Loucy (cell line): ENCODE data around the gene CHRM2.

ENCODE experiments used
- H2AFZ ChIP-seq: fragments of 200-600 bp; sonication (generic); 2 replicates; pipeline ENCODE4 v1.6.0; 2016; ENCODE audit warnings: antibody characterized with exemption, mild to moderate bottlenecking, low read length, moderate library complexity
- H3F3A ChIP-seq: fragments of 200-600 bp; 2 replicates; pipeline ENCODE4 v1.6.0; 2016; ENCODE audit warnings: antibody characterized with exemption, low read depth, mild to moderate bottlenecking
- H3K27me3 ChIP-seq: fragments of 200-600 bp; sonication (generic); 2 replicates; pipeline ENCODE4 v1.6.1; 2014; ENCODE audit warnings: low read length, mild to moderate bottlenecking; ENCODE audit not compliant: insufficient read depth, poor library complexity, severe bottlenecking
- H3K36me3 ChIP-seq: fragments of 200-600 bp; sonication (generic); 2 replicates; pipeline ENCODE4 v1.6.1; 2016; ENCODE audit warnings: low read length; ENCODE audit not compliant: insufficient read depth
- H3K4me1 ChIP-seq: fragments of 200-600 bp; sonication (generic); 2 replicates; pipeline ENCODE4 v1.5.1; 2014; ENCODE audit warnings: low read length, mild to moderate bottlenecking; ENCODE audit not compliant: insufficient read depth, poor library complexity, severe bottlenecking
- H3K4me2 ChIP-seq: fragments of 200-600 bp; sonication (generic); 2 replicates; pipeline ENCODE4 v1.6.0; 2014; ENCODE audit warnings: antibody characterized with exemption, low read length, low read depth, mild to moderate bottlenecking; ENCODE audit not compliant: poor library complexity, severe bottlenecking
- H3K4me3 ChIP-seq: fragments of 200-600 bp; sonication (generic); 2 replicates; pipeline ENCODE4 v1.5.1; 2014; ENCODE audit warnings: low read length, mild to moderate bottlenecking, mixed read lengths; ENCODE audit not compliant: poor library complexity, severe bottlenecking
- H3K79me2 ChIP-seq: fragments of 200-600 bp; sonication (generic); 2 replicates; pipeline ENCODE4 v1.6.1; 2014; ENCODE audit warnings: low read length; ENCODE audit not compliant: insufficient read depth
- H3K9ac ChIP-seq: fragments of 200-600 bp; sonication (generic); 2 replicates; pipeline ENCODE4 v1.6.0; 2014; ENCODE audit warnings: mild to moderate bottlenecking, low read depth, low read length, moderate library complexity; ENCODE audit not compliant: poor library complexity, severe bottlenecking
- H3K9me2 ChIP-seq: fragments of 200-600 bp; sonication (generic); replicated peaks from 2 replicates; pipeline ENCODE4 v1.6.1; 2016; ENCODE audit warnings: low read depth, low read length, mixed read lengths
- H3K9me3 ChIP-seq: fragments of 200-600 bp; sonication (generic); 2 replicates; pipeline ENCODE4 v1.6.1; 2014; ENCODE audit warnings: mild to moderate bottlenecking, antibody characterized with exemption, low read length, low read depth; ENCODE audit not compliant: insufficient read depth
- H4K20me1 ChIP-seq: fragments of 200-600 bp; sonication (generic); 2 replicates; pipeline ENCODE4 v1.6.0; 2014; ENCODE audit warnings: antibody characterized with exemption, low read length, mild to moderate bottlenecking; ENCODE audit not compliant: insufficient read depth, poor library complexity, severe bottlenecking
- CTCF ChIP-seq: fragments of 200-600 bp; sonication (generic); conservative IDR thresholded peaks from 2 replicates; pipeline ENCODE4 v1.5.1; 2014; ENCODE audit warnings: mild to moderate bottlenecking, antibody characterized with exemption, low read length
- EZH2phosphoT487 ChIP-seq: fragments of 200-600 bp; IDR thresholded peaks from 2 replicates; pipeline ENCODE4 v1.6.1; 2018; ENCODE audit warnings: antibody characterized with exemption, mild to moderate bottlenecking, moderate library complexity, borderline replicate concordance

Gene CHRM2

DNA sequence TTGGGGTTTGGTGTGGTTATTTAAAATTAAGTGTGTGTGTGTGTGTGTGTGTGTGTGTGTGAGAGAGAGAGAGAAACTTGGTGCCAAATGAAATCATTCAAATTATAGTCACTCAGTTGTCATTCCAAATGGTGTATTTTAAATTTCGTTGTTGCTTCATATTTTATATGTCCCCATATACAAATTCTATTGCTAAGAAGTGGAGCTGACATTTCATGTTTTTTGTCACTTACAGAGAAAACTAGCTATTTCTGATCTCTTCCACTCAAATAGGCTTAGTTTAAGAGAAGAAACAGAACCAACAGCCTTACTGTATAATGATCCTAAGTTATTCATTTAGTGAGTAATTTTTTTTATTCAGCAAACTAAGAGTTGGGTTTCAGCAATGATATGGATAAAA lies 42.3 kb downstream of the CHRM2 start:
- no peak overlapping the region for H3K9ac ChIP-seq
- H3K9me2 ChIP-seq: no peaks in the 10 kb centered on the region
- no peaks in the 10 kb centered on the region for H3K79me2 ChIP-seq
- H3K4me3 ChIP-seq: no peak overlapping the region
- H3K36me3 ChIP-seq: no peaks in the 10 kb centered on the region
- H3K4me1 ChIP-seq: no peaks in the 10 kb centered on the region
- no peaks in the 10 kb centered on the region for H4K20me1 ChIP-seq
- no peak overlapping the region for H2AFZ ChIP-seq
- no peaks in the 10 kb centered on the region for H3K27me3 ChIP-seq
- no peaks in the 10 kb centered on the region for H3K9me3 ChIP-seq
- H3K4me2 ChIP-seq: no peak overlapping the region
- TF ChIP-seq EZH2phosphoT487 (no peak), CTCF (no peak)
- no peaks in the 10 kb centered on the region for H3F3A ChIP-seq

DNA sequence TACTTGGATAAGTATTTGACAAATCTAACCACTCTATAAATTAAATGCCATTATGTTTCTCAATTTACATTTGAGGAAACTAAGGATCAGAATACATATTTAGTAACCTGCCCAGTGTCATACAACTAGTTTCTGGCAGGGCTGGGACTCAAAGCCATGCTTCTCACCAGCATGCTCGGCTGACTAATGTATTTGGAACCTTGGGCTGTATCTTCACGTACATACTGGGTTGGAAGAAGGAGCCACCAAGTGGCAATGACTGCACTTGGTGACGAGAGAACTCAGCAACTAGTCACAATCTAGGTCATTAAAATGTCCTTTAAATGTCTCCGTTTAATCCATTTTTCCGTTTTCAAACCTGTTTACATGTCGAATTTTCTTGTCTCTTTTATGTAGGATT lies 42.9 kb downstream of the CHRM2 start:
- Histone ChIP-seq H2AFZ (no peak overlapping the region), H3K9ac (no peak overlapping the region), H4K20me1 (no peaks in the 10 kb centered on the region), H3K9me3 (no peaks in the 10 kb centered on the region), H3K4me2 (no peak overlapping the region), H3K4me1 (no peaks in the 10 kb centered on the region), H3K36me3 (no peaks in the 10 kb centered on the region), H3F3A (no peaks in the 10 kb centered on the region), H3K27me3 (no peaks in the 10 kb centered on the region), H3K4me3 (no peak overlapping the region), H3K9me2 (no peaks in the 10 kb centered on the region), H3K79me2 (no peaks in the 10 kb centered on the region)
- TF ChIP-seq CTCF (no peak), EZH2phosphoT487 (no peak)

- no peaks in the 10 kb centered on the region for H3K79me2 ChIP-seq
- no peaks in the 10 kb centered on the region for H4K20me1 ChIP-seq
- H3K4me3 ChIP-seq: no peak overlapping the region
- H2AFZ ChIP-seq: no peak overlapping the region
- H3K27me3 ChIP-seq: no peaks in the 10 kb centered on the region
- H3K4me2 ChIP-seq: no peak overlapping the region
- no peaks in the 10 kb centered on the region for H3F3A ChIP-seq
- H3K4me1 ChIP-seq: no peaks in the 10 kb centered on the region
- TF ChIP-seq CTCF (no peak), EZH2phosphoT487 (no peak)
- H3K9ac ChIP-seq: no peak overlapping the region
- H3K9me3 ChIP-seq: no peaks in the 10 kb centered on the region
- H3K9me2 ChIP-seq: no peaks in the 10 kb centered on the region
- no peaks in the 10 kb centered on the region for H3K36me3 ChIP-seq
Measured at GRCh38 chr7:136912339-136912738, 43.9 kb downstream of the CHRM2 start.
